Adrenal gland (tissue), 5 donors: ENCODE measurements around the gene SERPINA4.

ENCODE experiments used
- CTCF ChIP-seq, 6 experiments: fragments of 450-650 bp in 4 of 6; fragments of 200-600 bp in 2 of 6; sonication (generic) in 1 of 6; IDR thresholded peaks; 1 replicate in 5 of 6; 2 replicates in 1 of 6; pipeline versions ENCODE4 v1.5.1 to v1.8.0; 2016 to 2021; ENCODE audit warnings: antibody characterized with exemption in 6 of 6, mild to moderate bottlenecking in 2 of 6, moderate library complexity in 1 of 6
- POLR2A ChIP-seq, 2 donors: fragments of 450-650 bp; IDR thresholded peaks; one replicate each; pipeline ENCODE4 v1.6.1; 2017; ENCODE audit warnings: antibody characterized with exemption in 2 of 2, mild to moderate bottlenecking in 2 of 2, moderate library complexity in 1 of 2
- donor health status: DM: no; HTN: no; CAD: no.

GRCh38 chr14:94524093-94524492, 37.1 kb upstream of the SERPINA4 start:
- TF ChIP-seq CTCF (IDR thresholded peaks at IDR 0.05) (no peak), POLR2A (IDR thresholded peaks at IDR 0.05) (no peak)
